Measurements from ENCODE around the gene LYZL6. TPM values are rescaled to one million over a fixed set of nuclear protein-coding genes. Genes with fewer than 3 reads are reported as not detected.

LYZL6 gene
- total and polyA plus RNA-seq, 3 donors from 2014 or later, result 22.9 to 82.6 (median 38.7) TPM

DNA sequence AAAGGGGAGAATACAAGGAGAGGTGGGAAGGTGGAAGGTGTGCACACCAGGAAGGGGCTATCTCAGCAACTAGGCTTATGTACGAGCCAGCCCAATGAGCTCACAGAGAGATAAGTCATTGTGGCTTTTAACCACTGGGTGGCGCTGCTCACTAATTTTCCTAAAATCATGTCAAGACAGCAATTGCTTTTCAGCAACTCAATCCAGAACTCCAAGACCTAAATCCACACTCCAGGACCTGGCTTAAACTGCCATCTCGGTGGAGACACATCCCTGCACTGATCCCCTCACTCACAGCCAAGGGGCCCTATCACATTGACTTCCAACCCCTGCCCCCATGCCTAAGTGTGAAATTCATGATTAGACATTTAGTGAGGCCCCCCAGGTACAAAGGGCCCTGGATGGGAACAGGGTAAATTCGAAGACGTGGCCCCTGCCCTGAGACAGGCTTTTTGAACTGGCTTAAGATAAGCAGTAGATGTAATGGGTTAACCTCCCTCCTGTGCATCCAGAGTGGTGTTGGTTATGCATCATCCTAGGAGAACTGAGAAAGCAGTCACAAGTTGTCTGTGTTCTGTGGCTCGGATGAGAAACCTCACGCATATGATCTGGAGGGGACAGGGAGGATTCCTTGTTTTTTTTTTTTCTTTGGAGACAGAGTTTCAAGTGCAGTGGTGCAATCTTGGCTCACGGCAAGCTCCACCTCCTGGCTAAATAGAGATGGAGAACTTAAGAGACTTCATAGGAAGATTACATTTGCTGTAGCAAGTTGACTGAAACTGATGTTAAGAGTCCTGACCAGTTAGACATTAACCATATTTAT is 26.3 kb upstream of the LYZL6 start:
- no peaks in the 10 kb centered on the region for H3K9me3 ChIP-seq
- DNase-seq, result peak; percentile 92
- TF ChIP-seq, protein P1, sequence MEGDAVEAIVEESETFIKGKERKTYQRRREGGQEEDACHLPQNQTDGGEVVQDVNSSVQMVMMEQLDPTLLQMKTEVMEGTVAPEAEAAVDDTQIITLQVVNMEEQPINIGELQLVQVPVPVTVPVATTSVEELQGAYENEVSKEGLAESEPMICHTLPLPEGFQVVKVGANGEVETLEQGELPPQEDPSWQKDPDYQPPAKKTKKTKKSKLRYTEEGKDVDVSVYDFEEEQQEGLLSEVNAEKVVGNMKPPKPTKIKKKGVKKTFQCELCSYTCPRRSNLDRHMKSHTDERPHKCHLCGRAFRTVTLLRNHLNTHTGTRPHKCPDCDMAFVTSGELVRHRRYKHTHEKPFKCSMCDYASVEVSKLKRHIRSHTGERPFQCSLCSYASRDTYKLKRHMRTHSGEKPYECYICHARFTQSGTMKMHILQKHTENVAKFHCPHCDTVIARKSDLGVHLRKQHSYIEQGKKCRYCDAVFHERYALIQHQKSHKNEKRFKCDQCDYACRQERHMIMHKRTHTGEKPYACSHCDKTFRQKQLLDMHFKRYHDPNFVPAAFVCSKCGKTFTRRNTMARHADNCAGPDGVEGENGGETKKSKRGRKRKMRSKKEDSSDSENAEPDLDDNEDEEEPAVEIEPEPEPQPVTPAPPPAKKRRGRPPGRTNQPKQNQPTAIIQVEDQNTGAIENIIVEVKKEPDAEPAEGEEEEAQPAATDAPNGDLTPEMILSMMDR (IDR thresholded peaks at IDR 0.05), result peak; percentile 67 to 88 (median 81)
- TF ChIP-seq POLR2A (IDR thresholded peaks at IDR 0.05), result no peak
- WGBS, 2 donors, result 47% methylated on average over 8 of the region's 8 CpGs
- H3K27me3 ChIP-seq, result no peaks in the 10 kb centered on the region
- no peaks in the 10 kb centered on the region for H3K36me3 ChIP-seq (ENCODE audit: low read depth, missing control alignments)
- H3K4me1 ChIP-seq, result no peaks in the 10 kb centered on the region
- intact Hi-C loops (cut with DNase I; ENCODE audit: low total_unique reads), result no loop called here
- no peak overlapping the region for H3K27ac ChIP-seq
- H3K4me3 ChIP-seq, result no peak overlapping the region

DNA sequence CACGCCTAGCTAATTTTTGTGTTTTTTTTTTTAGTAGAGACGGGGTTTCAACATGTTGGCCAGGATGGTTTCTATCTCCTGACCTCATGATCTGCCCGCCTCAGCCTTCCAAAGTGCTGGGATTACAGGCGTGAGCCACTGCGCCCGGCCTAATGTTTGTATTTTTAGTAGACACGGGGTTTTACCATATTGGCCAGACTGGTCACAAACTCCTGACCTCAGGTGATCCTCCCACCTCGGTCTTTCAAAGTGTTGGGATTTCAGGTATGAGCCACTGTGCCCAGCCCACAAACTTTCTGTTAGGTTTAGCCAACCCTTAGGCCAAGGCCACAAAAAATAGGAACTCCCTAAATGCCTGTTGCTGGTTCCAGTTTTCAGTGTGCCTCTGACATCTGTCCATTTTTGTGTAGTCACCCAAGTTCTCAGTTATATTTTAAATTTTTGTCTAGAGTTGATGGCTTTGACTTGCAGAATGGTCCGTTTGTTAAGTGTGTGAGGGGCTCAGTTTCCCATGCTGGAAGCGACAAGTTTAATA is 25.1 kb upstream of the LYZL6 start:
- DNase-seq, result no peak
- Histone ChIP-seq H3K9me3 (no peaks in the 10 kb centered on the region), H3K27me3 (no peaks in the 10 kb centered on the region), H3K4me3 (no peak overlapping the region), H3K27ac (no peak overlapping the region), H3K4me1 (no peaks in the 10 kb centered on the region), H3K36me3 (ENCODE audit: low read depth, missing control alignments) (no peaks in the 10 kb centered on the region)
- WGBS, 2 donors, result 78 to 85% methylated on average over 10 of the region's 10 CpGs
- TF ChIP-seq, protein P1 (IDR thresholded peaks at IDR 0.05), result no peak
- TF ChIP-seq POLR2A (IDR thresholded peaks at IDR 0.05), result no peak
- intact Hi-C loops (cut with DNase I; ENCODE audit: low total_unique reads), result no loop called here

DNA sequence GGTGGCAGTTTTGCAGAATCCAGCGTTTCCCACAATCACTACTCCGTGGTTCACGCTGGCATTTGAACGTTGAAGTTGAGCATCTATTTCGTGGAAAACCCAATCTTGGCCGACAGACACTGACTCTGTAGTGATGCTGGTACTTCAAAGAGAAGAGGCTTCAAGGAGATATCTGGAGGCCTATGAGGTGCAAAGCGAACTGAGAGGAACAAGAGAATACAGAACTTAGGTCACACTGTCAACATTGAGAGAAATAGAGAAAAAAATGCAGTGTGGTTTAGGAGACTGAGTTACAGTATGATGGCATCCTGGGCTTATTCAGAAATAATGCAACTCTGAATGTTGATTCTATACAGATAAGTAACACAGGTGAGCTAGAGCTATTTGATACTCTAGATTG is 21.8 kb upstream of the LYZL6 start:
- no peaks in the 10 kb centered on the region for H3K36me3 ChIP-seq (ENCODE audit: low read depth, missing control alignments)
- H3K4me1 ChIP-seq, result no peaks in the 10 kb centered on the region
- intact Hi-C loops (cut with DNase I; ENCODE audit: low total_unique reads), result no loop called here
- no peak for DNase-seq
- WGBS, 2 donors, result 78 to 87% methylated on average over 7 of the region's 7 CpGs
- H3K27me3 ChIP-seq, result no peaks in the 10 kb centered on the region
- H3K27ac ChIP-seq, result no peak overlapping the region
- H3K9me3 ChIP-seq, result no peaks in the 10 kb centered on the region
- TF ChIP-seq, protein P1 (IDR thresholded peaks at IDR 0.05), result no peak
- no peak for TF ChIP-seq POLR2A (IDR thresholded peaks at IDR 0.05)
- no peak overlapping the region for H3K4me3 ChIP-seq

DNA sequence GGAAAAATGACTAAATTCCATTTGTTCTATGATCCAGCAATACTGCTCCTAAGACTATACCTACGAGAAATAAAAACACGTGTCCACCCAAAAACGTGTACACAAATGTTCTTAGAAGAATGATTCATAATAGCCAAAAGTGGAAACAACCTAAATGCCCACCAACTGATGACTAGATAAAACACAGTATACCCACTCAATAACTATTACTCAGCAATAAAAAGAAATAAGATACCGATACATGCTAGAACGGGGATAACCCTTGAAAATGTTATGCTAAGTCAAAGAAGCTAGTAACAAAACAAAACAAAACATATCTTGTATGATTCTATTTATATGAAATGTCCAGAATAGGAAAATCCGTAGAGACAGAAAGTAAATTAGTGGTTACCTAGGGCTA is 20.1 kb upstream of the LYZL6 start:
- 77 to 90% methylated on average over 6 of the region's 6 CpGs for WGBS, 2 donors
- TF ChIP-seq, protein P1 (IDR thresholded peaks at IDR 0.05), result no peak
- no peak for TF ChIP-seq POLR2A (IDR thresholded peaks at IDR 0.05)
- H3K9me3 ChIP-seq, result no peaks in the 10 kb centered on the region
- H3K4me1 ChIP-seq, result no peaks in the 10 kb centered on the region
- H3K36me3 ChIP-seq (ENCODE audit: low read depth, missing control alignments), result no peaks in the 10 kb centered on the region
- no peaks in the 10 kb centered on the region for H3K27me3 ChIP-seq
- no peak overlapping the region for H3K4me3 ChIP-seq
- intact Hi-C loops (cut with DNase I; ENCODE audit: low total_unique reads), result no loop called here
- no peak overlapping the region for H3K27ac ChIP-seq
- no peak for DNase-seq

Measured in testis (tissue), 3 donors.